ENCODE measurements around the gene GLCCI1.

Gene GLCCI1

DNA sequence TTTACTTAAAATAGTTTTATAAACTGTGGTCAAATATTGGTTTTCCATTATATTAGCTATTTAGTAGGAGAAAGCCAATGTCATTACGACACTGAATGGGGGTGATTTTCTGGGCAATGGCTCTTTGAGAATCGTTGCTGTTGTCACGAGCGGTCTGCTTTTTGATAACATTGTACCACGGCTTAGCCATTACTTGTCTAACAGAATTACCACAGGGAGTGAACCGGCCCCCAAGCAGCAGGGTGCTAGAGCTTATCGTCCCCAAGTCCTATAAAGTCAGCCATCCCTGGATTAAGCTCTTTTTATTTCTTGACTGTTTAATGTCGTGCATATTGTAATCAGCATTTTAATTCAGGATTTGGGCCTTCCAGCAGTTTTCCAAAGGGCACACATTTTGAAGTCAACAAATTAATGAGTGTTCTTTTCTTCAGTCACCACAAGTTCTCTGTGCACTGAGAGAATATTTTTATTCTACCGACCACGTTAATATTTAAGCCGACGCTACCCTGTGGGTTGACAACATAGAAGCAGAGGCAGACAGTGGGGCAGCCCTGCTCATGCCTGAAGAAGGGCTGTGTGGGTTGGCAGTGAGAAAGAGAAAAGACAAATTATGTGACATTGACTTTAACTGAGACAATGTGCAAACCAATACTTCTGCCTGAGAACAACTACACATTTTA, 167.6 kb downstream of the GLCCI1 start:
- no peak for DNase-seq
